HEK293 (cell line): Measurements from ENCODE around the gene PTPRN.

Experiments
- CTCF ChIP-seq: fragments of 450-650 bp; formaldehyde crosslinking; IDR thresholded peaks from 2 replicates; pipeline ENCODE4 v1.5.1; 2016; ENCODE audit warnings: missing biosample characterization, missing genetic modification characterization
- MEIS1 ChIP-seq: sonication (generic); formaldehyde crosslinking; IDR thresholded peaks from 2 replicates; pipeline ENCODE4 v1.8.1; 2022; ENCODE audit warnings: missing genetic modification reagents, mild to moderate bottlenecking, borderline replicate concordance
- PRDM6 ChIP-seq: fragments of 450-650 bp; formaldehyde crosslinking; IDR thresholded peaks from 2 replicates; pipeline ENCODE4 v1.5.1; 2017; ENCODE audit warnings: missing biosample characterization, missing genetic modification characterization
- TRIM28 ChIP-seq: IDR thresholded peaks from 2 replicates; pipeline ENCODE4 v1.6.1; 2011; ENCODE audit warnings: low read length, control low read depth, borderline replicate concordance
- TSHZ1 ChIP-seq: fragments of 450-650 bp; formaldehyde crosslinking; IDR thresholded peaks from 2 replicates; pipeline ENCODE4 v1.5.1; 2016; ENCODE audit warnings: missing biosample characterization, missing genetic modification characterization, borderline replicate concordance
- ZBTB1 ChIP-seq: fragments of 450-650 bp; formaldehyde crosslinking; IDR thresholded peaks from 2 replicates; pipeline ENCODE4 v1.5.1; 2016; ENCODE audit warnings: missing biosample characterization, missing genetic modification characterization
- ZBTB8A ChIP-seq: fragments of 450-650 bp; formaldehyde crosslinking; IDR thresholded peaks from 2 replicates; pipeline ENCODE4 v1.5.1; 2016; ENCODE audit warnings: missing biosample characterization, missing genetic modification characterization
- ZEB2 ChIP-seq: fragments of 450-650 bp; formaldehyde crosslinking; IDR thresholded peaks from 2 replicates; pipeline ENCODE4 v1.5.1; 2016; ENCODE audit warnings: missing biosample characterization, missing genetic modification characterization
- ZNF335 ChIP-seq: fragments of 450-650 bp; formaldehyde crosslinking; conservative IDR thresholded peaks from 2 replicates; pipeline ENCODE4 v1.5.1; 2016; ENCODE audit warnings: missing biosample characterization, missing genetic modification characterization
- ZNF366 ChIP-seq: fragments of 450-650 bp; formaldehyde crosslinking; conservative IDR thresholded peaks from 2 replicates; pipeline ENCODE4 v1.5.1; 2016; ENCODE audit warnings: missing biosample characterization, missing genetic modification characterization
- ZNF398 ChIP-seq: fragments of 450-650 bp; formaldehyde crosslinking; IDR thresholded peaks from 2 replicates; pipeline ENCODE4 v1.5.1; 2017; ENCODE audit warnings: missing biosample characterization, missing genetic modification characterization
- ZNF426 ChIP-seq: fragments of 450-650 bp; formaldehyde crosslinking; IDR thresholded peaks from 2 replicates; pipeline ENCODE4 v1.5.1; 2017; ENCODE audit warnings: missing biosample characterization, missing genetic modification characterization, mild to moderate bottlenecking, inconsistent platforms, moderate library complexity
- ZNF704 ChIP-seq: fragments of 450-650 bp; formaldehyde crosslinking; IDR thresholded peaks from 2 replicates; pipeline ENCODE4 v1.5.1; 2016; ENCODE audit warnings: missing biosample characterization, missing genetic modification characterization
- ZSCAN23 ChIP-seq: fragments of 450-650 bp; formaldehyde crosslinking; IDR thresholded peaks from 2 replicates; pipeline ENCODE4 v1.5.1; 2016; ENCODE audit warnings: missing biosample characterization, missing genetic modification characterization

GRCh38 chr2:219268294-219268693, 40.9 kb downstream of the PTPRN start:
- TF ChIP-seq ZNF366 (tag by site-specific recombination) (no peak), ZNF398 (tag by site-specific recombination) (no peak), ZBTB1 (no peak), ZNF704 (tag by site-specific recombination) (no peak), PRDM6 (tag by site-specific recombination) (no peak), ZNF426 (tag by site-specific recombination) (no peak), TSHZ1 (no peak), ZEB2 (tag by site-specific recombination) (no peak), CTCF (tag by site-specific recombination) (no peak), ZNF335 (tag by site-specific recombination) (no peak), MEIS1 (CRISPR knock-in tag) (no peak), ZBTB8A (tag by site-specific recombination) (no peak), ZSCAN23 (tag by site-specific recombination) (no peak), TRIM28 (no peak)
